Right atrium auricular region (tissue), 2 donors: ENCODE measurements around the gene AP3D1. TPM values are rescaled to one million over a fixed set of nuclear protein-coding genes. Genes with fewer than 3 reads are reported as not detected.

Experiments used
- DNase-seq: peaks from one replicate; pipeline ENCODE4 v3.0.0-alpha.2; 2019; ENCODE audit warnings: low spot score
- H3K27ac ChIP-seq, 2 donors: fragments of 200-600 bp; sonication (generic); 1 replicate in 1 of 2; 2 replicates in 1 of 2; pipeline ENCODE4 v1.5.1; 2016 to 2019
- H3K27me3 ChIP-seq, 2 donors: fragments of 200-600 bp; sonication (generic); one replicate each; pipeline versions ENCODE4 v1.5.1 to v1.6.0; 2017 to 2019
- H3K36me3 ChIP-seq: fragments of 200-600 bp; sonication (generic); one replicate; pipeline ENCODE4 v1.5.1; 2016
- H3K4me1 ChIP-seq, 2 donors: fragments of 200-600 bp; sonication (generic); one replicate each; pipeline versions ENCODE4 v1.5.1 to v1.6.0; 2017 to 2019
- H3K4me3 ChIP-seq, 2 donors: fragments of 200-600 bp; sonication (generic); 1 replicate in 1 of 2; 2 replicates in 1 of 2; pipeline ENCODE4 v1.5.1; 2017 to 2019; ENCODE audit warnings: mild to moderate bottlenecking in 1 of 2, moderate library complexity in 1 of 2
- H3K9me3 ChIP-seq, 2 donors: fragments of 200-600 bp; sonication (generic); one replicate each; pipeline ENCODE4 v1.5.1; 2019
- total RNA-seq, 2 donors: library from RNA; depleted of rRNA; stranded (reverse); fragments of >200 nt; gene quantifications; one replicate each; pipeline ENCODE4 v1.1.0, GENCODE V29; 2016
- TF ChIP-seq, protein P1 (sequence below), 2 donors: fragments of 200-600 bp; sonication (generic); IDR thresholded peaks; one replicate each; pipeline ENCODE4 v1.5.1; 2019; ENCODE audit warnings: antibody characterized with exemption in 2 of 2

AP3D1 gene
- total RNA-seq, 2 donors from 2014 or later: 82.7 to 95.8 TPM

DNA sequence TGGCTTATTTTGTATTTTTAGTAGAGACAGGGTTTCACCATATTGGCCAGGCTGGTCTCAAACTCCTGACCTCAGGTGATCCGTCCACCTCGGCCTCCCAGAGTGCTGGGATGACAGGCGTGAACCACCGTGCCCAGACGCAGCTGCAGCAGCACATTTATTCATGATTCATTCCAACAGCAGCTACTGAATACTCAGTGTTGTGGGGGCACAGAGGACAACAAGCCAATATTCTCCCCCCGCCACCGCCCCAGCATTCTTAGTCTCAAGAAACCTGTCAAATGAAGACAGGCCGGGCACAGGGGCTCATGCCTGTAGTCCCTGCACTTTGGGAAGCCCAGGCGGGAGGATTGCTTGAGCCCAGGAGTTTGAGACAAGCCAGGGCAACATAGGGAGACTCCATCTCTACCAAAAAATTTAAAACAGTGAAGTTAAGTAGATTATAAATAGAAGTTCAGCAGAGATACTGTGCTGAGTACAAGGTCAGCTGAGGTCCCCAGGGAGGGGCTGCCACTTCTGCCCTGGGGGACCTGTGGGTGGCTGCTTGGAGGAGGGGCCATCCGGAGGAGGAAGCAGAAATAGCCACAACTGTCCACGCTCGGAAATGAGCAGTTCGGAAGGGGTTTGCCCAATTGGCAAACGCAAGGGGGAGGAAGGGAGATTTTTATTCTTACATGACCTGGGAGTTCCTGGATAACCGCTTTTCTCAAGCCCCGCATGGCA lies 16.7 kb upstream of the AP3D1 start:
- Histone ChIP-seq H3K27ac (peak overlapping the region; percentile 91 to 99), H3K4me1 (peaks cover 0 to 90% of the 10 kb centered on the region in 2 donors), H3K4me3 (peak overlapping the region in 1 of 2 donors; percentile 33)

DNA sequence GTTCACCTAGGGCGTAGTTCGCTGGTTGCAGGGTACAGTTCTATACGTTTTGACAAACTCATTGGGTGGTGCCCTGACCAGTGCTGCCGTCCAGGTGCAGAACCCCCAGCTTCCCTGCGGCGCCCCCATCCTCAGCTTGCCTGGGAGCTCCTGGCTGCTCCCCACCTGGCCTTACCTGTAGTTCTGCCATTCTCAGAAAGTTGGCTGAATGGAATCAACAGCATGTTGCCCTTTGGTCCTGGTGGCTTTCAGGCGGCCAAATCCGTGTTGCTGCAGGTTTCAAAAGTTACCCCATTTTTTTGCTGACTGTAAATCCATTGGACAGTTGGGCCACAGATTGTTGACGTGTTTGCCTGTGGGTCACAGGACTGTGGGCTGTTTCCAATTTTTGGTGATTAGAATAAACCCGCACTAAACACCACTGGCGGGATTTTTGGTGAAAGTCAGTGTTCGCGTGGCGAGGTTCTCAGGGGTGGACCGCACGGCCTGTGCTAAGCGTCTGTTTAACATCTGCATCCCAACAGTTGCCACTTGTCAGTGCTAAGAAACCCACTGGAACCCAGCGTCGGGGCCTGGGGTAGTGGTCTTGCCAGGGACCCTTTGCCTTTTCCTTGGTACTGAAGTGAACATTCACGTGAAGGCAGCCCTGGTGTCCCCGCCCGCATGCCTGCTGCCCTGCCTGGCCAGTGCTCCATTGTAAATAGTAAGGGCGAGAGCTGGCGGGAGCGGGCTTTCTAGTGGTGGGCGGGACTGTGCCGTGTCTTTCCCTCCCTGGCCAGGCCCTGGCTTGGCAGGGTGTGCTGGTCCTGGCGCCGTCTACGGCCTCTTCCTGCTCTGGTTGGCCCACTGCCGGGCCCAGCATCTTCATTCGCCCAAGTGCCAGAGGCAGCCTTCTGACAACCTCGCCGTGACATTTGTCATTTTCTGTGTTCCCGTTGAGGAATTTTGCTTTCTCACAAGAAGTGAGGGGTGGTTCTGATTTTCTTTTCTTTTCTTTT lies 15.7 kb upstream of the AP3D1 start:
- TF ChIP-seq, protein P1, sequence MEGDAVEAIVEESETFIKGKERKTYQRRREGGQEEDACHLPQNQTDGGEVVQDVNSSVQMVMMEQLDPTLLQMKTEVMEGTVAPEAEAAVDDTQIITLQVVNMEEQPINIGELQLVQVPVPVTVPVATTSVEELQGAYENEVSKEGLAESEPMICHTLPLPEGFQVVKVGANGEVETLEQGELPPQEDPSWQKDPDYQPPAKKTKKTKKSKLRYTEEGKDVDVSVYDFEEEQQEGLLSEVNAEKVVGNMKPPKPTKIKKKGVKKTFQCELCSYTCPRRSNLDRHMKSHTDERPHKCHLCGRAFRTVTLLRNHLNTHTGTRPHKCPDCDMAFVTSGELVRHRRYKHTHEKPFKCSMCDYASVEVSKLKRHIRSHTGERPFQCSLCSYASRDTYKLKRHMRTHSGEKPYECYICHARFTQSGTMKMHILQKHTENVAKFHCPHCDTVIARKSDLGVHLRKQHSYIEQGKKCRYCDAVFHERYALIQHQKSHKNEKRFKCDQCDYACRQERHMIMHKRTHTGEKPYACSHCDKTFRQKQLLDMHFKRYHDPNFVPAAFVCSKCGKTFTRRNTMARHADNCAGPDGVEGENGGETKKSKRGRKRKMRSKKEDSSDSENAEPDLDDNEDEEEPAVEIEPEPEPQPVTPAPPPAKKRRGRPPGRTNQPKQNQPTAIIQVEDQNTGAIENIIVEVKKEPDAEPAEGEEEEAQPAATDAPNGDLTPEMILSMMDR (IDR thresholded peaks at IDR 0.05): no peak
- Histone ChIP-seq H3K9me3 (no peaks in the 10 kb centered on the region), H3K4me1 (peaks cover 0 to 82% of the 10 kb centered on the region in 2 donors), H3K27ac (peak overlapping the region; percentile 91 to 99), H3K4me3 (no peak overlapping the region), H3K36me3 (no peaks in the 10 kb centered on the region), H3K27me3 (no peaks in the 10 kb centered on the region)
- DNase-seq: peak; percentile 84

More for the DNA sequence above, 16.7 kb upstream of the AP3D1 start:
- TF ChIP-seq, protein P1 (IDR thresholded peaks at IDR 0.05): no peak
- peak; percentile 77 for DNase-seq
- Histone ChIP-seq H3K36me3 (no peaks in the 10 kb centered on the region), H3K9me3 (no peaks in the 10 kb centered on the region), H3K27me3 (no peaks in the 10 kb centered on the region)

DNA sequence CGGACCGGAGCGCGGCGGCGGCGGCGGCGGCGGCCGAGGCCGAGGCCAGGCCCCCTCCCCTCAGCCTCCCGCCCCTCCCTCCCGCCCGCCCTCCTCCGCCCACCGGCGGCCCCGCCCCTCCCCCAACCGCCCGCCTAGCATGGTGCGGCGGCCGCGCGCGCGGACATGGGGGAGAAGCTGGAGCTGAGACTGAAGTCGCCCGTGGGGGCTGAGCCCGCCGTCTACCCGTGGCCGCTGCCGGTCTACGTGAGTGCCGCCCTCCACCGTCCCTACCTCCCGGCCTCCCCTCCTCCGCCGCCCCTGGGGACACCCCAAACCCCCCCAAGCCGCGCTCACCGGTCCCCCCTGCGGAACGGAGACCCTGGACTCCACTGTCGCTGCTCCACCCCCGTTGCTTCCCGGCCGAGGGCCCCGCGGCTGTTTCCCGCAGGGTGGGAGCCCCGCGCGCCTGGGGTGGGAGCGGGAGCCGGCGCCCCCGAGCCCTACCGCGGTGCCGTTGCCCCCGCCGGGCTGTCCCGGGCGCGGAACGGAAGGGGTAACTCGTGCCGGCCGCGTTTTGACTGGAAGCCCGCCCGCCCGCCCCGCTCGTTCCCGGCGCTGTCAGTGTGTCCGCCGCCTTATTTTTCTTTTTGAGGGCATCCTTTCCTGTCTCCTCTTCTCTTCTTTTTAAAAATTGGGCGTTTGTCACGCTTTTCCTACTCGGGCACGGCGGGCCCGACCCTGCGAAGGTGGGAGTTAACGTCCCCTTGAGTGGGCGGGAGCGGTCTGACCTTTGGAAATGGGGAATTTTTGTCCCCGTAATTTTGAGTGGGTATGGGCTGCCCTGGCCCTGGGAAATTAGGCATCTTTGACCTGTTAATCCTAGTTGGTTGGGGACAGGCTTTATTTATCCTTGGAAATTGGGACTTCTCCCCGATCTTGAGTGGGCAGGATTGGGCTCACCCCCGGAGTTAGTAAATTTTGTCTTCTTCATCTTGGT lies 12.9 kb upstream of the AP3D1 start:
- H3K4me1 ChIP-seq: peaks cover 0 to 55% of the 10 kb centered on the region in 2 donors
- peak overlapping the region; percentile 92 to 96 for H3K4me3 ChIP-seq
- TF ChIP-seq, protein P1 (IDR thresholded peaks at IDR 0.05): no peak
- H3K27me3 ChIP-seq: no peaks in the 10 kb centered on the region
- no peaks in the 10 kb centered on the region for H3K9me3 ChIP-seq
- no peaks in the 10 kb centered on the region for H3K36me3 ChIP-seq
- no peak for DNase-seq
- peak overlapping the region; percentile 99 for H3K27ac ChIP-seq

DNA sequence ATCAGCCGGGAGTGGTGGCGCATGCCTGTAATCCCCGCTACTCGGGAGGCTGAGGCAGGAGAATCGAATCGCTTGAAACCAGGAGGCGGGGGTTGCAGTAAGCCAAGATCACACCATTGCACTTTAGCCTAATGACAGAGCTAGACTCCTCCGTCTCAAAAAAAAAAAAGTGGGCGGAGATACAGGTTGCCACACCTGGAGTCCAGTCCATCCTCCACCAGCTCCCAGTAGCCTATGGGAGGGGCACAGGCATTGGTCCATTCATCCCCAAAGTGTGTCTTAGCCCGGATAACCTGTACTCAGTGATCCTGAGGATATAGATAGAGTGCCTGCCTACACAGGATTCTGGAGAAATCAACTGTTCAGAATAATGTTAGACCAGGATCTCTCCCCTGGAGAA lies 9.0 kb upstream of the AP3D1 start:
- H3K27ac ChIP-seq: no peak overlapping the region

More for the DNA sequence above, 9.0 kb upstream of the AP3D1 start:
- Histone ChIP-seq H3K36me3 (no peaks in the 10 kb centered on the region), H3K4me1 (peaks cover 0 to 16% of the 10 kb centered on the region in 2 donors), H3K9me3 (no peaks in the 10 kb centered on the region), H3K27me3 (no peaks in the 10 kb centered on the region), H3K4me3 (no peak overlapping the region)
- no peak for DNase-seq
- TF ChIP-seq, protein P1 (IDR thresholded peaks at IDR 0.05): no peak
